ENCODE results near the gene IGF2R. TPM values are rescaled to one million over a fixed set of nuclear protein-coding genes. Genes with fewer than 3 reads are reported as not detected.
"Not testable (repeated sequence)": the region's sequence is repeated elsewhere in the genome, so short reads cannot be mapped to it uniquely, and the experiment has no call there.

IGF2R gene
- total RNA-seq, 2 experiments from 2014 or later: 19.3 to 37.6 TPM

DNA sequence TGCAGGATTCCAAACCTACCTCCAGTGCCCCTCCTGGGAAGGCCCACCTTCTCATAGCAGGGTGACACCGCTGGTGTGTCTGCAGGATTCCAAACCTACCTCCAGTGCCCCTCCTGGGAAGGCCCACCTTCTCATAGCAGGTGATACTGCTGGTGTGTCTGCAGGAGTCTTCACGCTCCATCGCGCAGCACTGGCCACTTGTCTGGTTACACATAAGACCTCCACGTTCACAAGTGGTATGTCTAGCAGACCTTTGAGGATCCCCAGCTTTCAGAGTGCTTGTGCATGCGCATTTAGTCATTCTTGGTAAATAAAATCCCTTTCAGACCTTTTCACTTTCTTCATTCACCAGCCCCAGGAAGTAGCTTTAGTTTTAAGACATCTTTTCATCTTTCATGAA lies 123.3 kb downstream of the IGF2R start:
- H2AFZ ChIP-seq (ENCODE audit: low read length); H4K20me1 ChIP-seq (ENCODE audit: insufficient read depth, low read length); DNase-seq (ENCODE audit: low spot score); BruUV-seq (replicated peaks); H3K4me3 ChIP-seq (ENCODE audit: low read depth, low read length, poor library complexity, severe bottlenecking); intact Hi-C loops (cut with micrococcal nuclease; ENCODE audit: unreplicated experiment); H3K9me3 ChIP-seq (ENCODE audit: low read length); H3K79me2 ChIP-seq (ENCODE audit: insufficient read depth, low read depth, low read length); CTCF ChIA-PET (ENCODE audit: unreplicated experiment); H3K27ac ChIP-seq (ENCODE audit: low read depth, low read length, poor library complexity, severe bottlenecking); H3K4me1 ChIP-seq (ENCODE audit: insufficient read depth, low read length, poor library complexity, severe bottlenecking); H3K4me2 ChIP-seq (ENCODE audit: low read length); H3K9me2 ChIP-seq (ENCODE audit: insufficient read depth, low read length); POLR2A ChIA-PET: not testable (repeated sequence)
- H3K36me3 ChIP-seq (ENCODE audit: insufficient read depth, low read length): peaks cover 49% of the 10 kb centered on the region

DNA sequence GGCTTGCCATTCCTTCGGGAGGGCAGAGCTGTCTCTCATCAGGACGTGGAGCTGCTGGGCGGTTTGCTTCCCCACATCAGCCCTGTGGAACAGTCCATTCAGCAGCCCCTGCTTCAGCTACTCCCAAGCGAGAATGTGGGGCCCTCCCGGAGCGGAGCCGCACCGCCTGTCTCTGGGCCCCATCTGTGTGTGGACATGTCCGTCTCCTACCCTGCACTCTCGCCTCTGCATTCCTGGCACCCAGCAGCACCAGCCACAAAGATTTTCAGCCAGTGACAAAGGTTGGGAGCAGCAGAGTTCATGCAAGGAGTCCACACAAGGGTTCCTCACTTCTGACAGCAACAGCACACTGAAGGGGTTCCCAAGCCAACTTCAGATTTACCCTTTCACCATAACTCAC lies 123.7 kb downstream of the IGF2R start:
- POLR2A ChIA-PET: interaction anchor here (0.6 kb wide), 1 partner anchor 11 kb away, joined by 3 read pairs; no protein-coding TSS in a partner anchor
- TF ChIP-seq, protein P1, sequence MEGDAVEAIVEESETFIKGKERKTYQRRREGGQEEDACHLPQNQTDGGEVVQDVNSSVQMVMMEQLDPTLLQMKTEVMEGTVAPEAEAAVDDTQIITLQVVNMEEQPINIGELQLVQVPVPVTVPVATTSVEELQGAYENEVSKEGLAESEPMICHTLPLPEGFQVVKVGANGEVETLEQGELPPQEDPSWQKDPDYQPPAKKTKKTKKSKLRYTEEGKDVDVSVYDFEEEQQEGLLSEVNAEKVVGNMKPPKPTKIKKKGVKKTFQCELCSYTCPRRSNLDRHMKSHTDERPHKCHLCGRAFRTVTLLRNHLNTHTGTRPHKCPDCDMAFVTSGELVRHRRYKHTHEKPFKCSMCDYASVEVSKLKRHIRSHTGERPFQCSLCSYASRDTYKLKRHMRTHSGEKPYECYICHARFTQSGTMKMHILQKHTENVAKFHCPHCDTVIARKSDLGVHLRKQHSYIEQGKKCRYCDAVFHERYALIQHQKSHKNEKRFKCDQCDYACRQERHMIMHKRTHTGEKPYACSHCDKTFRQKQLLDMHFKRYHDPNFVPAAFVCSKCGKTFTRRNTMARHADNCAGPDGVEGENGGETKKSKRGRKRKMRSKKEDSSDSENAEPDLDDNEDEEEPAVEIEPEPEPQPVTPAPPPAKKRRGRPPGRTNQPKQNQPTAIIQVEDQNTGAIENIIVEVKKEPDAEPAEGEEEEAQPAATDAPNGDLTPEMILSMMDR (conservative IDR thresholded peaks at IDR 0.05; ENCODE audit: low read length): no peak
- TF ChIP-seq EZH2phosphoT487 (IDR thresholded peaks at IDR 0.05; ENCODE audit: borderline replicate concordance, low read depth, low read length): no peak
- Histone ChIP-seq H4K20me1 (ENCODE audit: insufficient read depth, low read length) (no peaks in the 10 kb centered on the region), H3K27ac (ENCODE audit: low read depth, low read length, poor library complexity, severe bottlenecking) (no peak overlapping the region), H3K79me2 (ENCODE audit: insufficient read depth, low read depth, low read length) (no peaks in the 10 kb centered on the region), H3K9me2 (ENCODE audit: insufficient read depth, low read length) (no peaks in the 10 kb centered on the region), H2AFZ (ENCODE audit: low read length) (no peak overlapping the region), H3K4me3 (ENCODE audit: low read depth, low read length, poor library complexity, severe bottlenecking) (no peak overlapping the region), H3K4me1 (ENCODE audit: insufficient read depth, low read length, poor library complexity, severe bottlenecking) (no peaks in the 10 kb centered on the region), H3K36me3 (ENCODE audit: insufficient read depth, low read length) (peaks cover 48% of the 10 kb centered on the region), H3K4me2 (ENCODE audit: low read length) (no peak overlapping the region), H3K9me3 (ENCODE audit: low read length) (no peaks in the 10 kb centered on the region)
- CTCF ChIA-PET (ENCODE audit: unreplicated experiment): no interaction called here
- no TSS peak for BruUV-seq (replicated peaks)
- DNase-seq (ENCODE audit: low spot score): no peak
- intact Hi-C loops (cut with micrococcal nuclease; ENCODE audit: unreplicated experiment): no loop called here

DNA sequence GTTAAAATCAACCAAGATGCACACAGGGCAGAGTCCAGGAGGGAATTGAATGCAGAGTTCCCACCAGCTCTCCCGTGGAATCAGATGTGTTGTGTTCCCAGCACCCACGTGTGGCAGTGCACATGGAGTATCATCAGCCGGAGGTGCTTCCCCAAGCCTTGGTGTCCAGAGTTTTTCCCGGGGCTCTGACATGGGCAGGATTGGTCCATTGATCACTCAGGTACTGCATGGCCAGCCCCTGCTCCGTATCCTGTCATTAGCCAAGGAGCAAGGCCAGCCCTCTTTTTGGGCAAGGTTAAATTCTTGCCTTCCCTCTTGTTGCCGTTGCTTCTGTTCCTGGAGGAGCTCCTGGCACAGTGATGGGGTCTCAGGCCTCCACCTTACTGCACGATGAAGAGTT lies 124.2 kb downstream of the IGF2R start:
- Histone ChIP-seq H3K9me3 (ENCODE audit: low read length) (no peaks in the 10 kb centered on the region), H2AFZ (ENCODE audit: low read length) (no peak overlapping the region), H3K4me1 (ENCODE audit: insufficient read depth, low read length, poor library complexity, severe bottlenecking) (no peaks in the 10 kb centered on the region), H3K36me3 (ENCODE audit: insufficient read depth, low read length) (peaks cover 47% of the 10 kb centered on the region), H3K79me2 (ENCODE audit: insufficient read depth, low read depth, low read length) (no peaks in the 10 kb centered on the region), H3K9me2 (ENCODE audit: insufficient read depth, low read length) (no peaks in the 10 kb centered on the region), H3K4me3 (ENCODE audit: low read depth, low read length, poor library complexity, severe bottlenecking) (no peak overlapping the region), H3K27ac (ENCODE audit: low read depth, low read length, poor library complexity, severe bottlenecking) (no peak overlapping the region), H4K20me1 (ENCODE audit: insufficient read depth, low read length) (no peaks in the 10 kb centered on the region), H3K4me2 (ENCODE audit: low read length) (no peak overlapping the region)
- ChIA-PET CTCF (ENCODE audit: unreplicated experiment) (no interaction called here), POLR2A (interaction anchor here (0.6 kb wide), 1 partner anchor 11 kb away, joined by 3 read pairs; no protein-coding TSS in a partner anchor)
- BruUV-seq (replicated peaks): no TSS peak
- intact Hi-C loops (cut with micrococcal nuclease; ENCODE audit: unreplicated experiment): no loop called here
- TF ChIP-seq, protein P1 (conservative IDR thresholded peaks at IDR 0.05; ENCODE audit: low read length): no peak
- TF ChIP-seq EZH2phosphoT487 (IDR thresholded peaks at IDR 0.05; ENCODE audit: borderline replicate concordance, low read depth, low read length): no peak
- no peak for DNase-seq (ENCODE audit: low spot score)
